SHP77 treated with DMSO at 0.1 percent for 48 hours (cell line): ENCODE data around the gene ARAP1.

Experiments used
- DNase-seq: peaks from one replicate; lab custom pipeline; 2025; lab: John Stamatoyannopoulos, UW

ARAP1 gene

GRCh38 chr11:72657411-72658100, 94.7 kb downstream of the ARAP1 start:
- no peak for DNase-seq

GRCh38 chr11:72655896-72656464, 96.2 kb downstream of the ARAP1 start:
- no peak for DNase-seq

GRCh38 chr11:72655014-72655413, 97.2 kb downstream of the ARAP1 start:
- no peak for DNase-seq

- DNase-seq, result no peak
These were observed 98.6 kb downstream of the ARAP1 start for GRCh38 chr11:72653649-72654048.

GRCh38 chr11:72652873-72653630, 99.2 kb downstream of the ARAP1 start:
- DNase-seq, result peak; percentile 29

GRCh38 chr11:72652133-72652532, 100.1 kb downstream of the ARAP1 start:
- no peak for DNase-seq

GRCh38 chr11:72649215-72649976, 102.8 kb downstream of the ARAP1 start:
- DNase-seq, result no peak

GRCh38 chr11:72648384-72649136, 103.6 kb downstream of the ARAP1 start:
- DNase-seq, result no peak

- no peak for DNase-seq
These were observed 104.3 kb downstream of the ARAP1 start for GRCh38 chr11:72647882-72648281.

- DNase-seq, result no peak
These were observed 105.7 kb downstream of the ARAP1 start for GRCh38 chr11:72646472-72646871.

GRCh38 chr11:72646024-72646423, 106.2 kb downstream of the ARAP1 start:
- DNase-seq, result no peak

- DNase-seq, result no peak
These were observed 108.7 kb downstream of the ARAP1 start for GRCh38 chr11:72643547-72643946.

- DNase-seq, result peak; percentile 53
These were observed 109.2 kb downstream of the ARAP1 start for GRCh38 chr11:72642884-72643522.

GRCh38 chr11:72642043-72642883, 109.9 kb downstream of the ARAP1 start:
- DNase-seq, result no peak

- no peak for DNase-seq
These were observed 110.6 kb downstream of the ARAP1 start for GRCh38 chr11:72641522-72642042.

- no peak for DNase-seq
These were observed 112.5 kb downstream of the ARAP1 start for GRCh38 chr11:72639502-72640375.

- DNase-seq, result no peak
These were observed 114.3 kb downstream of the ARAP1 start for GRCh38 chr11:72637926-72638325.

- no peak for DNase-seq
These were observed 115.0 kb downstream of the ARAP1 start for GRCh38 chr11:72637198-72637597.

- DNase-seq, result no peak
These were observed 115.8 kb downstream of the ARAP1 start for GRCh38 chr11:72636376-72636775.
